Transverse colon (tissue), 3 donors: ENCODE data around the gene REM2.

Experiments
- EP300 ChIP-seq: sonication (generic); formaldehyde crosslinking; IDR thresholded peaks from one replicate; pipeline ENCODE4 v1.6.1; 2017; ENCODE audit warnings: antibody characterized with exemption, low read depth
- POLR2A ChIP-seq: fragments of 450-650 bp; IDR thresholded peaks from one replicate; pipeline ENCODE4 v1.6.1; 2016; ENCODE audit warnings: antibody characterized with exemption, mild to moderate bottlenecking, moderate library complexity
- TF ChIP-seq, protein P1 (sequence below), 5 experiments: fragments of 200-600 bp in 3 of 5; fragments of 450-650 bp in 2 of 5; sonication (generic) in 3 of 5; IDR thresholded peaks; 1 replicate in 2 of 5; 2 replicates in 3 of 5; pipeline ENCODE4 v1.5.1; 2016 to 2017; ENCODE audit warnings: antibody characterized with exemption in 5 of 5, inconsistent platforms in 3 of 5, mild to moderate bottlenecking in 2 of 5, moderate library complexity in 1 of 5

DNA sequence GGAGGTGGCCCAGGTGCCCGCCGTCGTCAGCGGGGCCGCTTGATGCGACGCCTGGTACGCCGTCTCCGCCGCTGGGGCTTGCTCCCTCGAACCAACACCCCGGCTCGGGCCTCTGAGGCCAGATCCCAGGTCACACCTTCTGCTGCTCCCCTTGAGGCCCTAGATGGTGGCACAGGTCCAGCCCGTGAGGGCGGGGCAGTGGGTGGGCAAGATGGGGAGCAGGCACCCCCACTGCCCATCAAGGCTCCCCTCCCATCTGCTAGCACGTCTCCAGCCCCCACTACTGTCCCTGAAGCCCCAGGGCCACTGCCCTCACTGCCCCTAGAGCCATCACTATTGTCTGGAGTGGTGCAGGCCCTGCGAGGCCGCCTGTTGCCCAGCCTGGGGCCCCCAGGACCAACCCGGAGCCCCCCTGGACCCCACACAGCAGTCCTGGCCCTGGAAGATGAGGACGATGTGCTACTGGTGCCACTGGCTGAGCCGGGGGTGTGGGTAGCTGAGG, 6.0 kb upstream of the REM2 start:
- TF ChIP-seq, protein P1, sequence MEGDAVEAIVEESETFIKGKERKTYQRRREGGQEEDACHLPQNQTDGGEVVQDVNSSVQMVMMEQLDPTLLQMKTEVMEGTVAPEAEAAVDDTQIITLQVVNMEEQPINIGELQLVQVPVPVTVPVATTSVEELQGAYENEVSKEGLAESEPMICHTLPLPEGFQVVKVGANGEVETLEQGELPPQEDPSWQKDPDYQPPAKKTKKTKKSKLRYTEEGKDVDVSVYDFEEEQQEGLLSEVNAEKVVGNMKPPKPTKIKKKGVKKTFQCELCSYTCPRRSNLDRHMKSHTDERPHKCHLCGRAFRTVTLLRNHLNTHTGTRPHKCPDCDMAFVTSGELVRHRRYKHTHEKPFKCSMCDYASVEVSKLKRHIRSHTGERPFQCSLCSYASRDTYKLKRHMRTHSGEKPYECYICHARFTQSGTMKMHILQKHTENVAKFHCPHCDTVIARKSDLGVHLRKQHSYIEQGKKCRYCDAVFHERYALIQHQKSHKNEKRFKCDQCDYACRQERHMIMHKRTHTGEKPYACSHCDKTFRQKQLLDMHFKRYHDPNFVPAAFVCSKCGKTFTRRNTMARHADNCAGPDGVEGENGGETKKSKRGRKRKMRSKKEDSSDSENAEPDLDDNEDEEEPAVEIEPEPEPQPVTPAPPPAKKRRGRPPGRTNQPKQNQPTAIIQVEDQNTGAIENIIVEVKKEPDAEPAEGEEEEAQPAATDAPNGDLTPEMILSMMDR (IDR thresholded peaks at IDR 0.05): no peak
- no peak for TF ChIP-seq EP300
- TF ChIP-seq POLR2A: no peak
